Upper lobe of left lung (tissue), 6 donors: ENCODE results near the gene SMAD9. TPM values are rescaled to one million over a fixed set of nuclear protein-coding genes. Genes with fewer than 3 reads are reported as not detected.

Source experiments
- ATAC-seq, 2 donors: fragments of 200-7000 bp; cut with Tn5 transposase; one replicate each; pipeline ENCODE4 v1.9.1; 2022; ENCODE audit warnings: mild to moderate bottlenecking in 2 of 2, moderate library complexity in 2 of 2; ENCODE audit not compliant: low FRiP score in 2 of 2
- DNase-seq, 2 donors: peaks; one replicate each; pipeline ENCODE4 v3.0.0-alpha.2; 2019 to 2020
- H3K27ac ChIP-seq, 4 donors: fragments of 200-600 bp; sonication (generic); one replicate each; pipeline ENCODE4 v1.5.1; 2016 to 2019
- H3K27me3 ChIP-seq, 4 donors: fragments of 200-600 bp; sonication (generic); one replicate each; pipeline ENCODE4 v1.5.1; 2017 to 2019
- H3K36me3 ChIP-seq, 4 donors: fragments of 200-600 bp; sonication (generic); one replicate each; pipeline ENCODE4 v1.5.1; 2016 to 2019
- H3K4me1 ChIP-seq, 4 donors: fragments of 200-600 bp; sonication (generic); one replicate each; pipeline ENCODE4 v1.5.1; 2018 to 2019
- H3K4me3 ChIP-seq, 4 donors: fragments of 200-600 bp; sonication (generic); one replicate each; pipeline ENCODE4 v1.5.1; 2017 to 2019; ENCODE audit warnings: mild to moderate bottlenecking in 2 of 4, moderate library complexity in 1 of 4
- H3K9me3 ChIP-seq, 4 donors: fragments of 200-600 bp; sonication (generic); one replicate each; pipeline ENCODE4 v1.5.1; 2018 to 2019
- CTCF ChIP-seq, 6 experiments: fragments of 450-650 bp in 4 of 6; fragments of 200-600 bp in 2 of 6; sonication (generic) in 2 of 6; IDR thresholded peaks; one replicate each; pipeline ENCODE4 v1.5.1; 2016 to 2019; ENCODE audit warnings: antibody characterized with exemption in 6 of 6
- EP300 ChIP-seq, 4 donors: sonication (generic); formaldehyde crosslinking; IDR thresholded peaks; one replicate each; pipeline ENCODE4 v1.5.1; 2017; ENCODE audit warnings: antibody characterized with exemption in 4 of 4, control low read depth in 2 of 4
- POLR2A ChIP-seq, 4 donors: fragments of 450-650 bp; IDR thresholded peaks; one replicate each; pipeline ENCODE4 v1.5.1; 2016 to 2017; ENCODE audit warnings: antibody characterized with exemption in 4 of 4, mild to moderate bottlenecking in 2 of 4
- POLR2AphosphoS5 ChIP-seq, 2 donors: sonication (generic); formaldehyde crosslinking; IDR thresholded peaks; one replicate each; pipeline ENCODE4 v1.5.1; 2017; ENCODE audit warnings: antibody characterized with exemption in 2 of 2
- WGBS, 2 donors: methylation state at CpG; one replicate each; pipeline ENCODE4 v1.1.5; 2017 to 2018; 5-methylcytosine and 5-hydroxymethylcytosine counted together
- total RNA-seq, 6 donors: library from RNA; depleted of rRNA in 4 of 6; stranded (reverse); fragments of >200 nt in 4 of 6; gene quantifications; one replicate each; pipeline versions ENCODE4 v1.1.0 to v1.2.1, GENCODE V29; 2016 to 2021
- donor health status: DM: no; HTN: no; CAD: no; lungs with moderate emphysema.
- donor health status: DM: no; HTN: yes; CAD: no; lungs with severe emphysema.

Gene SMAD9
- total RNA-seq, 6 donors from 2014 or later = 8.4 to 15.9 (median 11.5) TPM

DNA sequence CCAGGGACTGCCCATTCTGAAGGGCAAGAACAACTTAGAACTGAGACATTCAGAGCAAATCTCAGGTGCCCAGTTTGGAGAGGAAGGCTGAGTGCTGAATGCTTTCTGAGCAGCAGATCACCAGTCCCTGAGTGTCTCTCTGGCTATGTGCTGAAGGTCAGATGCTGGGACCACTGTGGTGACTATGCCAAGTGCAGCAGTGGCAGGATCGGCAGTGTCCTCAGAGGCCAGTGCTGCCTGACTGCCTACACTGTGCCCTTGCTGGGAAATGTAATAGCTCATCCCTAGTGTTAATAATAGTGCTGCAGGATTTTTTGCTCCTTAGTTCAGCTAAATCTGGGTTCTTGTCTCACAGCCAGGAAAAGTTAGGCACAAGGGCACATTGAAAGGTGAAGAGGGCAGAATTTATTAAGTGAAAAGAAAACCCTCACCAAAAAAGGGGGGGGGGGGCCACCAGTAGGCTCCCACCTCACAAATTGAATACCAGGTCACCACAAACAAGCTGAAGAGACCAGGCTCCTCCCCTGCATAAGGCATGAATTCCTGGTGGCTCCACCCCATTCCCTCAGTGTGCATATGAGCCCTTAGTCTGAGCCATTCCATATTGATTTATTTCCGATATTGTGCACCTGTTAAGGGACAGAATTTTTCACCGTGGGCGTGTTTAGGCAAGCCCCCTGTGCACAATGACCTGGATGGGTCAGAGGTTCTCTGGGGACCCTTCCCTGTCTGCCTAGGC, 82.5 kb downstream of the SMAD9 start:
- H3K9me3 ChIP-seq = no peaks in the 10 kb centered on the region
- no peaks in the 10 kb centered on the region for H3K36me3 ChIP-seq
- H3K27ac ChIP-seq = no peak overlapping the region
- peaks cover 0 to 5% (median 0%) of the 10 kb centered on the region in 4 donors for H3K4me1 ChIP-seq
- ATAC-seq (no peak), DNase-seq (no peak)
- TF ChIP-seq CTCF (IDR thresholded peaks at IDR 0.05) (no peak), EP300 (IDR thresholded peaks at IDR 0.05) (no peak), POLR2A (IDR thresholded peaks at IDR 0.05) (no peak), POLR2AphosphoS5 (IDR thresholded peaks at IDR 0.05) (no peak)
- no peaks in the 10 kb centered on the region for H3K27me3 ChIP-seq
- no peak overlapping the region for H3K4me3 ChIP-seq
- WGBS, 2 donors = 70% methylated on average over 4 of the region's 4 CpGs

- TF ChIP-seq EP300 (IDR thresholded peaks at IDR 0.05) (no peak), POLR2A (IDR thresholded peaks at IDR 0.05) (no peak), CTCF (IDR thresholded peaks at IDR 0.05) (no peak), POLR2AphosphoS5 (IDR thresholded peaks at IDR 0.05) (no peak)
- Histone ChIP-seq H3K36me3 (peaks cover 0 to 14% (median 0%) of the 10 kb centered on the region in 4 donors), H3K27me3 (no peaks in the 10 kb centered on the region), H3K9me3 (no peaks in the 10 kb centered on the region), H3K27ac (no peak overlapping the region), H3K4me3 (no peak overlapping the region), H3K4me1 (peaks cover 0 to 4% (median 0%) of the 10 kb centered on the region in 4 donors)
- no peak for DNase-seq
- 95 to 97% methylated on average over 3 of the region's 3 CpGs for WGBS, 2 donors
- ATAC-seq = no peak
Observed at GRCh38 chr13:36834299-36834698, 85.7 kb downstream of the SMAD9 start.

DNA sequence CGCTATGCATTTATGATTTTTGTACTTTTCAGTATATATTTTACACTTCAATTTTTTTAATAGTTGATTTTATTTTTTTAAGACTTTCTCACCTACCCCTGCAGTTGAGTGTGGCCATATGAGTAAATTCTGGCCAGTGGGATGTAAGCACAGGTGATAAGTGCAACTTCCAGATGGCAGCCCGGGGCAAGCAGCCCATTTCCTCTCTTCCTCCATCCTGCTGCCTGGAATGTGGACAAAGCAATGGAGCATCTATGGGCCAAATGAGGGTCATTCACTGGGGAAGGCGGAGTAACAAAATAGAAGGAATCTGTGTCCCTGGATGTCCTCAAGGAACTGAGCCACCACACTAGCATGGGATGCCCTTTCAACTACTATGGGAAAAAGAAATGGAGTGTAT, 88.7 kb downstream of the SMAD9 start:
- 93 to 95% methylated on average over 3 of the region's 3 CpGs for whole genome bisulfite sequencing, 2 donors
- H3K9me3 ChIP-seq = no peaks in the 10 kb centered on the region
- H3K36me3 ChIP-seq = peaks cover 0 to 32% (median 1%) of the 10 kb centered on the region in 4 donors
- H3K4me1 ChIP-seq = peaks cover 0 to 4% (median 0%) of the 10 kb centered on the region in 4 donors
- no peak overlapping the region for H3K4me3 ChIP-seq
- ATAC-seq = no peak
- H3K27me3 ChIP-seq = no peaks in the 10 kb centered on the region
- TF ChIP-seq CTCF (IDR thresholded peaks at IDR 0.05) (no peak), POLR2AphosphoS5 (IDR thresholded peaks at IDR 0.05) (no peak), EP300 (IDR thresholded peaks at IDR 0.05) (no peak), POLR2A (IDR thresholded peaks at IDR 0.05) (no peak)
- H3K27ac ChIP-seq = no peak overlapping the region
- DNase-seq = no peak

DNA sequence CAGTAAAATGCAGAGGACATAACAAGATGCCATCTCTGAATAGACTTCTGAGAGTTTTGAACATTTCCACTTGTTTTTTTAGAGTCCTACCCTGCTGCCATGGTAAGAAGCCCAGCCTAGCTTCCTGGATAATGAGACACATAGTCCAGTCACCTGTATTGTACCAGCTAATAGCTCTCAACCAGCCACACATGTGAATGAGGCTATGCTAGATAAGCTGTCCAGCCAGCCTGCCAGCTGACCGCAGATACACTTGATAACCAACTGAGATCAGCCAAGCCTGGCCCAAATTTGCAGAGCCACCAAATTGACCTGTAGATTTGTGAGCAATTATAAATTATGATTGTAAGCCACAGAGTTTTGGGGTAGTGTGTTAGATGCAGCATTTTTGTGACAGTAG, 90.3 kb downstream of the SMAD9 start:
- Histone ChIP-seq H3K27ac (no peak overlapping the region), H3K27me3 (no peaks in the 10 kb centered on the region), H3K36me3 (peaks cover 0 to 40% (median 3%) of the 10 kb centered on the region in 4 donors), H3K4me3 (no peak overlapping the region), H3K4me1 (peaks cover 0 to 4% (median 0%) of the 10 kb centered on the region in 4 donors), H3K9me3 (no peaks in the 10 kb centered on the region)
- DNase-seq (no peak), ATAC-seq (no peak)
- TF ChIP-seq POLR2AphosphoS5 (IDR thresholded peaks at IDR 0.05) (no peak), EP300 (IDR thresholded peaks at IDR 0.05) (no peak), POLR2A (IDR thresholded peaks at IDR 0.05) (no peak), CTCF (IDR thresholded peaks at IDR 0.05) (no peak)
- 33 to 100% methylated on average over 1 of the region's 1 CpG for WGBS, 2 donors

DNA sequence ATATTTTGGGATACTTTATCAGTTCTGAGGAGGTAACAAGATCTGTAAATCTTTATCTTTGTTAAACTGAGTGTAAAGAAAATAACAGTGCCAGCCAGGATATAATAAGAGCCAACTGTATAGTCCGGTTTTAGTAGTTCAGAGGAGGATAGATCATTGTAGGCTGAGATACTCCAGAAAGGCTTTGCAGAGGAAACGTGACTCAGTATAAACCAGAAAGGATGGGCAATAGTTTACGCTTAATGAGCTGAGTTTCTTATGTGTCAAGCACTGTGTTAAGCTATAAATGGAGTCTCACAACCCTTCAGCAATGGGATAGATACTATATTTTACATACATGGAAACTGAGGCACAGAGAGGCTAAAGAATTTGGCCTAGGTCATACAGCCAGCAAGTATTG, 97.3 kb downstream of the SMAD9 start:
- TF ChIP-seq POLR2A (IDR thresholded peaks at IDR 0.05) (no peak), CTCF (IDR thresholded peaks at IDR 0.05) (no peak), EP300 (IDR thresholded peaks at IDR 0.05) (no peak), POLR2AphosphoS5 (IDR thresholded peaks at IDR 0.05) (no peak)
- no peaks in the 10 kb centered on the region for H3K9me3 ChIP-seq
- H3K27me3 ChIP-seq = no peaks in the 10 kb centered on the region
- DNase-seq (no peak), ATAC-seq (no peak)
- H3K36me3 ChIP-seq = peaks cover 0 to 19% (median 2%) of the 10 kb centered on the region in 4 donors
- WGBS, 2 donors = 64 to 70% methylated on average over 3 of the region's 3 CpGs
- no peak overlapping the region for H3K4me3 ChIP-seq
- H3K27ac ChIP-seq = no peak overlapping the region
- peaks cover 17 to 39% (median 21%) of the 10 kb centered on the region in 4 donors for H3K4me1 ChIP-seq
